ENCODE data around the gene TARBP1.
"Not testable (repeated sequence)": the region's sequence is repeated elsewhere in the genome, so short reads cannot be mapped to it uniquely, and the experiment has no call there.

Gene TARBP1

DNA sequence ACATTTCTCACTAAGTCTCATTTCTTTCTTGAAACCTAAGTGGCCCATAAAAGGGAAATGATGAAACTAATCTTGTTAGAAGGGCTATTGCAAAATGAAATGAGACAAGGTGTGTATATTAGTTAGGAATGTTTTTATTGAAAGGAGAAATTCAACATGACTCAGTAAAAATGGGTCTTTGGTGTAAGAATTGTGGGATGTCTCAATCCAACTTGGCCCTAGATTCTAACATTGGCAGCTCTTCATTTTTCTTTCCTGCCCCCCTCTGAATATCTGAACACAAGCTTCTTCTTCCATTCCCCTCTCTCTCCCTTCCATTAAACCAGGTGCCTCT, 26.8 kb upstream of the TARBP1 start:
- no peak for DNase-seq

DNA sequence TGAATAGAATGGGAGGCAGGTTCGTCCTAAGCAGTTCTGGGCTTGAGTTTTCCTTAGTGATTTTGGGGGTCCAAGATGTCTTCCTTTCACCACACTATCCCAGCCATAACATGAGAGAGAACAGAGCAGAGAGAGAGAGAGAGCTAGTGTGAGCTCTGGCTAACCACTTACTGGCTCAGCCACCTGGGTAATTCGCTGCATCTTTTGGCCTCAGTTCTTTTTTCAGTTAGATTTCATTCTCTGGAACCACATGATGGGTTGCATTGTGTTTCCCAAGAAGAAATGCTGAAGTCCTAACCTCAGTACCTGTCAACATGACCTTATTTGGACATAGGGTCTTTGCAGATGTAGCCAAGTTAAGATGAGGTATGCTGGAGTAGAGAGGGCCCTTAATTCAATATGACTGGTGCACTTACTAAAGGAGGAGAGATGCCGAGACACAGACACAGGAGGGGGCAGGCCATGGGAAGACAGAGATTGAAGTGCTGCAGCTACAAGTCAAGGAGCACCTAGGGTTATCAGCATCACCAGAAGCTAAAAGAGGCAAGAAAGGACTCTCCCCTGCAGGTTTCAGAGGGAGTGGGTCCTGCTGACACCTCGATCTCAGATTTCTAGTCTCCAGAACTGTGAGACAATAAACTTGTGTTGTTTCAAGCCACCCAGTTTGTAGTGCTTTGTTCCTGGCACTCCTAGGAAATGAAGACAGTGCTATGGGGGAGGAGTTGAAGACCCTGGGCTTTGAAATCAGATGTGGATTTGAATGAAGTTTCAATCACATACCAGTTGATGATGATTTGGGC, 26.2 kb upstream of the TARBP1 start:
- no peak for DNase-seq

DNA sequence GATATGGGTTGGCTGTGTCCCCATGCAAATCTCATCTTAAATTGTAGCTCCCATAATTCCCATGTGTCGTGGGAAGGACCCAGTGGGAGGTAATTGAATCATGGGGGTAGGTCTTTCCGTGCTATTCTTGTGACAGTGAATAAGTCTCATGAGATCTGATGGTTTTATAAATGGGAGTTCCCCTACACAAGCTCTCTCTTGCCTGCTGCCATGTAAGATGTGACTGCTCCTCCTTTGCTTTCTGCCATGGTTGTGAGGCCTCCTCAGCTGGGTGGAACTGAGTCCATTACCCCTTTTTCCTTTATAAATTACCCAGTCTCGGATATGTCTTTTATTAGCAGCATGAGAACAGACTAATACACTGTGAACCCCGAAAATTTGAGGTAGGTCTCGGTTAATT, 25.3 kb upstream of the TARBP1 start:
- not testable (repeated sequence) for DNase-seq

DNA sequence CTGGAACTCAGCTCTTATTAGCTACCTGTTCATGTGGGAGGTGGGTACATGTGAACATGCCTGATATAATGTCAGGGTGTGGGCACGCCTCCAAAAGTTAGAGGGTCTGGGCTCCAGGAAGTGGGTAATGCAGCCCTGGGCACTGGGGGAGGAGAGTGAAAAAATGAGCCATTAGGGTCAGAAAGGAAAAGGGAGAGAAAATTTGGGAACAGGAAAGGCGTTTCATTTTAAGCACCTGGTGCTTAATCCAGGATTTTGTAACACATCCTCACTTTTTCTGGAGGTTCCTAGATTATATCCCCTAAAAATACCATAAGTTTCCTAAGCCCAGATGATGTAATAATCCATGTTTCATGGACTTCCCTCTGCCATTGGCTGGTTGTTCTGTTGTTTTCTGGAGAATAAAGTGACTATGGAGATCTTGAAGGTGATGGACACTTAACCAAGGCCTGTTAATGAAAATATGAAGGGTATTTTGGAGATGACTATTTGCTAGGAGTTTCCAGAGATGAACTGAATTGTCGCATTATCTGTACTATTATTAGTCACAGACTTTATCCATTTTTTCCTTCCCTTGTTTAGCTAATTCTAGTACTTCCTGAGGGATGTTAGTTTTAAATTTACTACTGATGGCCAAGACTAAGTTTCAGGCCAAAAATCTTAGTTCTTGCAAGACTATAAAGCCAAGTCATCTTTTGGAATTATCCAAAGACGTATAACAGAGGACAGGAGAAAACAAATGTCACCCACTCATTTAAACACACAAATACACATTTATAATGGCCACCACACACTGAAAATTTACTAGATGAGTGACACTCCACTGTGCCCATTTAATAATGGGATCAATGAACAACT, 24.4 kb upstream of the TARBP1 start:
- no peak for DNase-seq

DNA sequence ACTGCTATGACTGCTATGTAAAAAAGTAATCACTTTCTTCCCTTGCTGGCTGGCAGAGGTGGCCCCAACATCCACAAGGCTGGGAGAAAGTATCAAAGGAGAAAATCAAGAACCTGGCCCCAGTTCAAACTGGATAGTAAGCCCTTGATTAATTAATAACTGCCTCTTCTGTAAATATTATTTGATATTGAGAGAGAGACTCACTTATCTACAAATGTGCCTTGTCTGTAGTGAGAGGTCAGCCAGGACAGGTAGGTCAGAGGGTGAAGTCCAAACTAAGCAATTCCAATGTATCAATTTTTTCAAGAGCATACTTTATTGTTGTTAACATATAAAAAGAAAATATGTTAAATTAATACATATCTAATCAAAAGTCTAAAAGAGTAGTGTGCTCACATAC, 23.8 kb upstream of the TARBP1 start:
- DNase-seq: no peak

DNA sequence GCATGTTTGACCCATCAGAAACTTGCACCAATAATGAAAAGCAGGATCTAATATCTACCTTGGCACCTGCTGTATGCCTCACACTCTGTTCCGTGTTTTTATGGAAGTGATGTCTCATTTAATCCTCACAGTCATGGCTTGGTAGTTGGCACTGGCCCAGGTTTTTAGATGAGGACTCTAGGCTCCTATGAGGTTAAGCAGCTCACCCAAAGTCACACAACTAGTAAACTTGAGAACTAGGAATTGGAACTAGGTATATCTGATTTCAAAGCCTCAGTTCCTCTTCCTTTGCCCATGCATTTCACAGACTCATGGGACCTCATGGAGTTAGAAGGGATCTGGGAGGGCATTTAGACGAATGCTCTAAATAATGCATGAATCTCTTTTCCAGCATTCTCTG, 21.3 kb upstream of the TARBP1 start:
- peak in 1 of 2 donors; percentile 49 for DNase-seq

DNA sequence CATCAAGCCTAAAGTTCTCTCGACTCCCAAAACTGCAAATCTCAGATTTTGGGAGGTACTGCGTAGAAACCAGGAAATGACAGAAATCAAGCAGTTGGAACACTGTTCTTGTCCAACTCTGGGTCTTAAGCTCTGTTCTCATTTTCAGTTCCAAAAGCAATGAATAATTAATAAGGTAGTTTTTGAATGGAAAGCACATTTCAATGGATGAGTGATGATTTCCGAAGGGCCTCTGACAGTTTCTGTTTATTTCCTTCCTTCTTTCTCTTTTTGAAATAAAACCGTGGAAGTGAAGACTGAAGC, 20.9 kb upstream of the TARBP1 start:
- DNase-seq: no peak

DNA sequence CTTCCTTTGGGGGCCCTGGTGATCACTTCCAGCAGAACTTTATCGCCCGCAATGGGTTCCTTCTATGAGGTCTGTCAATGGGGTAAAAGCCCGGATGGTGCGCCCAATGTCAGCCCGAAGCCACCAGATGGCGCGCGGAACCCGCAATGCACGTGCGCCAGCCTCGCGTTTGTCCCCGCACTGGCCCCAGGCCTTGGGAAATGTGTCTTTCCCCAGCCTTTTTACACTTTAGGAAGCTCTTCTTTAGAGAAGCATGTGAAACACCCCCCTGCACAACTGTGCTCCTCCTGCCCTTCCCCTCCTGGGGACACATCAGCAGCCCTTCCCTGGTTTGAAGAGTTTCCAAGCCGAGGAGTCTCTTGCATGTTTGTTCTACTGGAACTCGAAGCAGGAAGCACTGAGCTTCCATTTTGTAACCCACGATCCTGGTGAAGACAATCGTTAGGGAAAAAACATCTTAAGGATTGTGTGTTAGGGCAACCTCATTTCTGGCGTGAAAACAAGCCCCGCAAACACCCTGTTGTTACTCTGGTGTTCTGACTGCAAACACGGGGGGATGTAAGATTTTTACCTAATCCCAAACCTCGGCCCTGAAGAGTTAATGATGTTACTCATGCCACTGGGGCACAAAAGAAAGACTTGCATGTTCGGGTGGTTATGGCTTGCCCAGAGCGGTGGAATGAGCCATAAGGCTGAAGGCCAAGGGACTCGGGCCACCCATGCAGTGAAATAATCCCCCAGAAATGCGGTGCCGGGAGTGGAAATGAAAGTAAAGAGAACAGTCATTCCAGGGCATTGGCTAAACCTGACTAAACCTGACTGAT, 20.4 kb upstream of the TARBP1 start:
- peak; percentile 88 to 91 for DNase-seq

DNA sequence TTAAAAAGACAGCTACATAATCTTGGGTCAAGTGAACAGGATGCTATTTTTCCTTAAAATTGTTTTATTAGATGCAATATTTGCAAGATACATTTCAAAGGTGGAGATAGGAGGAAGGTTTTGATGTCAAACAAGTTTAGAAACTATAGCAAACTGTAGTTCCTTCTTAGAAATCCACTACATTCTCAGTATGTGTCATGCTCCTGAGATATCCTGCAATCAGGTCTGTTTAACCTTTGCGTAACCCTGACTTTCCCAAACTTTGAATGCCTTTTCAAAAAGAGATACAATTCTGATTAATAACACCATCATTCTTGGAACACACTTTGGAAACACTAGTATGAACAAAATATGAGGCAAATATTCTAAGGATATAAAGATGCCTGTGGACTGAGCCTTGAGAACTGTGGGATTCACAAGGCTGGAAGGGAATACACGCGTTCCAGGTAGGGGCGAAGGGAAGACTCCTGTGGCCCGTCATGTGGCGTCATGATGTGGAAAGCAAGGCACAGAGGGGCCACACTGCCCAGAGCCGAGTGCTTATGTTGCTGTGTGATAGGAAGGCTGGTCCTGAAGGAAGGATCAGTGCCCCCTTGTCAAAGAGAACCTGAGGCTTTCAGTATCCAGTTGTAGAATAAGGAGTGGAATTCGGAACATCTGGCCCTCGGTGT, 19.6 kb upstream of the TARBP1 start:
- DNase-seq: no peak

DNA sequence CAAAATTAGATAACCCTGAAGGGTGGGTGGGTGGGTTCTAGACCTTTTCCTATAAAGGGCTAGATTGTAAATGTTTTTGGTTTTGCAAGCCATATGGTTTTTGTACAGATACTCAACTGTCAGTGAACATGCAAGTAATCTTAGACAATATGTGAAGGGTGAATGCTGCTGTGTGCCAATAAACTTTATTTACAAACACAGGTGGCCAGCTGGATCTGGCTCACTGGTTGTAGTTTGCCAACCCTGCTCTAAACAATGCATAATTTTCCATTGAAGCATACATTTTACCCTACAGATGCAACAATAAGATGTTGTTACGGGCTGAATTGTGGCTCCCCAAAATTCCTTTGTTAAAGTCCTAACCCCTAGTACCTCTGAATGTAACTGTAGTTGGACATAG, 18.6 kb upstream of the TARBP1 start:
- no peak for DNase-seq

DNA sequence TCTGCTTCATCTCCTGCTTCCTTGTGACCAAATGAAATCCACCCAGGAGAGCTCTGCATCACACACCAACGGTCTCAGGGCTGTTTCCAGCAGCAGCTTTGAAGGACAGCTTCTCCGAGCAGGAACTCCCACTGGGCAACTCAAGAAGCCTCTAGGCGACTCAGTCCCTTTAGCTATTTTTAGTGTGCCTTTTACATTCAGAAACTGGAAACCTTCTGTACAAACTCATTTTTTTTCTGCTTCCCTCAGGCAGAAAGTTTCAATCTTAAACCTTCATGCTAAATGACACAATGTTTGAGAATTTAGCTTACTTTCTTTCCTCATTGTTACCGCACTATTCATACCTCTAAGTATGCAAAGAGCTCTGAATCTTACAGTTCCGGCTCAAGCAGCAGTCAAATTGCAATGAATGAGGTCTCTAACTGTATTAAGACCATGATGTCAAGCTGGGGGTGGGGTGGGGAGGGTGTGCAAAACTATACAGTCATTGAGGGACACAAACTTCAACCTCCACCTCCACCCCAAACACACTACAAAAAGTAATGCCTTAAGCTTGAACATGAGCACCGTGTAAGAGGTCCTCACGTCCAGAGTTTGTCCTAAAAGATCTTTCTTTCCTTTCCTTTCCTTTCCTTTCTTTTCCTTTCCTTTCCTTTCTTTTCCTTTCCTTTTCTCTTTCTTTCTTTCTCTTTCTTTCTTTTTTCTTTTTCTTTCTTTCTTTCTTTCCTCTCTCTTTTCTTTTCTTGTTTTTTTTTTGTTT, 16.4 kb upstream of the TARBP1 start:
- no peak for DNase-seq

DNA sequence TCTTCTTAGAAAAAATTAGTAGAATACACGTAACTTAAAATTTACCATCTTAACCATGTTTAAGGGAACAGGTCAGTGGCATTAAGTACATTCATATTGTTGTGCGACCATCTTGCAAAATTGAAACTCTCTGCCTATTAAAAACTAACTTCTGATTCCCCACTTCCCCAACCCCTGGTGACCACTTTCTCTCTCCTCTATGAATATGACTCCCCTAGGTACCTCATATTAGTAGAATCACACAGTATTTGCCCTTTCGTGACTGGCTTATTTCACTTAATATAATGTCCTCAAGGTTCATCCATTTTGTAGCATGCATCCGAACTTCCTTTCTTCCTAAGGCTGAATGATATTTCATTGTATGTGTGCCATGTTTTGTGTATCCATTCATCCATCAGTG, 15.1 kb upstream of the TARBP1 start:
- DNase-seq: no peak

DNA sequence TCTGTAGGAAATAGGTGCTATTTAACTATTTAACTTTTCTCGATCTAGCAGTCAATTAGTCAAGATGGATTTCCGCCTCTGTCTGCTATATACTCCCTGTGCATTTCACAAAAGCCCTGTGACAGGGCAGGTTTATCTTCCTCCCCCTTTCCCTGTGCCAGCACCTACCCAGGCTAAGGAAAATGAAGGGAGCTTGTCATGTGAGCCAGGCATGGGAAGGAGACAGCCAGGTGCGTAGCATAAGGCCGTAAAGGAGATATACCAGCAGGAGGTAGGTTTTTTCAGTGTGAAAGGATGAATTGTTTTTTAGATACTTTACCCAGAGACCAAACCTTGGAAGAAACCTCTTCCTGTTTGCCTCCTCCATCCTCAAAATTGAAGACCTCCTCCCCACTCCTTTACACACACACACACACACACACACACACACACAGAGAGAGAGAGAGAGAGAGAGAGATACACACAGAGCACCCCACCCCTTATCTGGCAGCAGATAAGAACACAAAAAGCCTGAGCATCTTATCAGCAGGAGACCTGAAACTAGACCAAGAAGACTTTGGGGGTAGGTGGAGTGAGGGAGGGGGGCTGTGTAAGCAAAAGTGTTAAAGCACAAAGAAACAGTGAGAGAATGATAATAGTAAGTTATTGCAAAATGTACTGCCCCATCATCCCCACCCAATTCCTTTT, 12.0 kb upstream of the TARBP1 start:
- no peak for DNase-seq

DNA sequence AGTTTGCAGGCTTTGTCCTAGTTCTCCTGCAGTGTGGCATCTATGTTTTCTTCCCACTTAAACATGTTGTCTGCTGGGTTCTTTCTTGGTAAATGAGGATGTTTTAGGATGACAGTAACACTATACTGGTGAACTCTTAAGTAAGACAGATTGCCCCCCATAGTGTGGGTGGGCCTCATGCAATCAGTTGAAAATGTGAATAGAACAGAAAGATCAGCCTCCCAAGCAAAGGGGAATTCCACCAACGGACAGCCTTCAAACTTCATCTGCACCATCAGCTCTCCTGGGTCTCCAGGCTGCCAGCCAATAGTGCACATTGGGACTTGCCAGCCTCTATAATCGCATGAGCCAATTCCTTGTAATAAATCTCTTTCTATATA, 10.7 kb upstream of the TARBP1 start:
- no peak for DNase-seq

DNA sequence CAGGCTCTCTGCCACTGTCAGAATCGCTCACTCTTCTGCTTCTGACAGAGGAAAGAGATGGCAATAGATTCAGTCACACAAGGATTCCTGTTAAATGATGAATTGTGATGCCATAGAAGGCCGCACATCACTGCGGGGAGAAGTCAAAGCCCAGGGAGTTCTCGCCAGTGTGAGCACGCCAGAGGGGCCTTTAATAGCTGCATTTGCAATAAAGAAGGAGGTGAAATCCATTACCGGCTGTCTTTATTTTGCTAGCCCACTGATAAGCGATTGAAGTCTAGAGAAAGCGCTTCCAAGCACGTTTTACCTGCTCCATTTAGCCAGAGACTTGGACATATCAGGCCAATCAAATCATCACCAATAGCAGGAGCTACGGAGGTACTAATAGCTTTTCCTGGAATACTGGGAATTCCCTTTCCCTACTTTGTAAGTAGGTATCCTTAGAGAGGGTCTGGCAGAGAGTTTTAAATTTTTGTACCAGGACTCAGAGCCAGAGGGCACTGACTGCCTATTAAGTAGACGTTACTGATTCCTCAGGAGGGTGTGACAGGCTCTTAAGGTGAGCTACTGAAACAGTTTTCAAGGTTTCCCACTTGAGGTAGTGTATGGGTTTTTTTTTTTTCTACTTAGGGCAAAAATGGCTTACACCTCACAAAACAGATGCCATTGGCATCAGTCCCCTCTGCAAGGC, 10.2 kb upstream of the TARBP1 start:
- DNase-seq: no peak

DNA sequence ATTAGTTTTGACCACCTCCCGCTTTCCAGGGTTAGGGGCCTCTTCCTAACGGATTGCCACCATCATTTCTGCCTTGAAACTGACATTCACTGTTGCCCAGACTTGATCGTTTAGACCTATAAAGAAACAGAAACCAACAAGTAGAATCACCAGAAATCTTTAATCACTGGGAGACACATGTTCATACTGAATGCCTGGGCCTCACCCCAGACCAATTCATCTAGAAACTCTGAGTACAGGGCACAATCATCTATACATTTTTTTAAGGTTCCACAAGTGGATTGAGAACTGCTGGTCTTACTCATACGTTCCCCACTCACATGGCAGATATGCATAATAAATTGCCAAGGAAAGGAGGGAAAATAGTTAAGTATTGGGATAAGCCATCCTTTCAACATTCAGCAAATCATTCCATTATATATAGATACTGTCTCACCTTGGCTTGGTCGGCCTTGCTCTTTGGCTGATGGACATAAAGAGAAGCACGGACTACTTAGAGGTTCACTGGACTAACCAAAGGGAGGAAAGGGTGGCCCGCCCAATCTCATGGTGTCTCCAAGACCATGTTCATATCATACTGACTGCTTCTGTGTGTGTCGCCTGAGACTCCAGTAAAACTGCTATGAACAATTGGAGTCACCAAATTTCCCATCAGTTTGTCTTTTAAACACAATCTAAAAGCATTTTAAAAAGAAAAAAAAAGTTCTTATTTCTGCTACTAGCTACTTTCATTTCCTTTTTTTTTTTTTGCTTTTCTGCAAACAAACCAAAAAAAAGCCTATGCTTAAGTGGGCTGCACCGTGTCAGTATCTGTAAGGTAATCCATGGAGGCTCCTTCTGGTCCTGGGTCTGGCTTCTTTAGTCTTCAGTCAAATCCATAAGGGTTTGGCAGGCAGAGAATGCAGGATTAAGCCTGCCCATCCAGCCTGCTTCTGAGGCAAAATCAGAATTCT, 9.4 kb upstream of the TARBP1 start:
- peak in 1 of 2 donors; percentile 35 for DNase-seq

DNA sequence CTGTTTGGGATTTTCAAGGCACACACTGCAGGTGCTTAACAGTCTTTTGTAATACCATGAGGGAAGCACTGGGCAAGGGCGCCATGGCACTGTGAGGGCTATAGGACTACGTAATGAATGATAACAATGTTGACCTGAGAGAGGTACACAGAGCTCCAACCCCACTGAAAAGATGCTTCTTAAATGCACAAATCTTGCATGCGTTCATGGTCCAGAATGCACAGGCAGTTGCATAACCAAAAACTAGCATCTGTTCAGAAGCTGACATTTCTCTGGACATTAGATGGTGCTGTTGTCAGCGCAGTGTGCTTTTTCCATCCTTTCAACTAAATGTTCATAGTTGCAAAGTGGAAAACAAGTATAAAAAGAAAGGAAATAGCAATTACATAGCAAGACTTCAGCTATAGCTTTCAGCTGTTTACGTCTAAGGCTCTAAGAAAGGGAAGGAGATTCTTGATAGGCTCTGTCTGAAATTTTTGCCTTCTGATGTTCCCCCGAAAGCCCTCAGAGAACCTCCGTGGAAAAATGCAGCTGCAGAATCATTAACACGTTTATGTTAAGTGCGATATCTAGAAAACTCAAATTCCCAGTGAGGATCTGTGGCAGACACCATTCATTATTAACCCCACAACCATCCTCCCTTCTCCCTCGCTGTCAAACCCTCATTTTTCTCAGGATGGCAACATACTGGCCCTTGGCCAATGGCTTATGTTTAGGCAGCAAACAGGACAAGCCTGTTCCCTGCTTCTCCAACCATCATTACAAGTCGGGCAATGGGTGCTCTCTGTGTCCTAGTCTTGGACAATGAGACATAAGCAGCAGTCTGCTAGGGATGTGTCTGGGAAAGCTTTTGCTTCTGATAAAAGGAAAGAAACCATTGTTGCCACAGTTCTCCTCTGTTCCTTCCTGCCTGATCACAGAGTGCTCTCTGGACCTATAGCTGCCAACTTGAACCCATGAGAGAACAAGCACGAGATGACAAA, 8.2 kb upstream of the TARBP1 start:
- no peak for DNase-seq

DNA sequence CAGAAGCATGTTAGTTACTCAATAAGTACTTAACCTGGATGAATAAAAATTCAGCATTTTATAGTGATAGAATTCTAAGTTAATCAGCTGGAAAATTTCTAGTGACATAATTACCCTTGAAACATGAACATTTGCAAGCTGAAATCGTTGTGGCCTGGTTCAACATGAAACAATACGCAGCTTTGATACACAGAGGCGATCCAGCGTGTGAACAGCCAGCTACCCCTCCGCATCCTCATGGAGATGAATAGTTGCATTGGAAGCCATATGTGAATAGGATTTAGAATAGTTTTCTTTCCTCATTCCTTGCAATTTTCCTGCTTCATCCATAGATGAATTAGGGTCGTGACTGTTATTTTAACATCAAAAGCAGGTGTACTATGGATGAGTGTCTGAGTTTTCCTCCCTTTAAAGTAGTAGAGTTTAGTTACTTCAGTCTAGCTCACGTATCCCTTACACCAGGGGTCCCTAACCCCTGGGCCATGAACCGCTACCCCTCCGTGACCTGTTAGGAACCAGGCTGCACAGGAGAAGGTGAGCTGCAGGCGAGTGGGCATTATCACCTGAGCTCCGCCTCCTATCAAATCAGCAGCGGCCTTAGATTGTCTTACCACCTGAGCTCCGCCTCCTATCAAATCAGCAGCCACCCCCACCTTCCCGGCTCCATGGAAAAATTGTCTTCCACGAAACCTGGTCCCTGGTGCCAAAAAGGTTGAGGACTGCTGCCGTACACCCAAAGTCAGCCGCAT, 6.2 kb upstream of the TARBP1 start:
- no peak for DNase-seq

Measured in stimulated activated CD4-positive, alpha-beta T cell treated with anti-CD3 and anti-CD28 coated beads, Interleukin-2, amount 100 ng/mL, for 24 hours (primary cell).